ENCODE results near the gene FARS2. TPM values are rescaled to one million over a fixed set of nuclear protein-coding genes. Genes with fewer than 3 reads are reported as not detected.

FARS2 gene
- total RNA-seq, 1 experiment from 2014 or later = 13.8 TPM

GRCh38 chr6:5395719-5396118 is 134.4 kb downstream of the FARS2 start:
- H3K9me3 ChIP-seq (ENCODE audit: control insufficient read depth in 1 of 2, insufficient read depth in 1 of 2, low read depth in 1 of 2, low read length in 2 of 2) = no peaks in the 10 kb centered on the region
- ChIA-PET RAD21 (ENCODE audit: low non-redundant PET in 1 of 2, low total read pairs in 2 of 2, uncharacterized antibody in 2 of 2, unreplicated experiment in 2 of 2) (no interaction called here), CTCF (interaction anchor here (2.5 kb wide), 1 partner anchor 252 kb away, joined by 8 read pairs; no protein-coding TSS in a partner anchor), POLR2A (no interaction called here)
- no peak overlapping the region for H3K9ac ChIP-seq (ENCODE audit: low read length)
- H3K27me3 ChIP-seq (ENCODE audit: insufficient read depth, low read length) = no peaks in the 10 kb centered on the region
- H3K4me1 ChIP-seq (ENCODE audit: control insufficient read depth in 1 of 2, insufficient read depth in 2 of 2, low read length in 2 of 2) = no peaks in the 10 kb centered on the region
- no TSS peak for BruUV-seq (replicated peaks)
- no peak overlapping the region for H3K27ac ChIP-seq (ENCODE audit: low read depth, low read length)
- no peak for DNase-seq (ENCODE audit: low read depth, low spot score)
- H2AFZ ChIP-seq (ENCODE audit: low read depth, low read length, poor library complexity, severe bottlenecking) = no peak overlapping the region
- no peaks in the 10 kb centered on the region for H3K36me3 ChIP-seq (ENCODE audit: control insufficient read depth in 1 of 2, insufficient read depth in 2 of 2, low read length in 2 of 2)
- H3K4me3 ChIP-seq (replicated peaks in 1 of 2; ENCODE audit: low read depth in 1 of 2, low read length in 2 of 2) = no peak overlapping the region
- no peak for ATAC-seq
- H3K4me2 ChIP-seq (ENCODE audit: low read length) = no peak overlapping the region
- intact Hi-C loops (cut with micrococcal nuclease) = no loop called here
- H4K20me1 ChIP-seq (ENCODE audit: insufficient read depth) = no peaks in the 10 kb centered on the region
- no peaks in the 10 kb centered on the region for H3K9me2 ChIP-seq (ENCODE audit: insufficient read depth)
- no peak for TF ChIP-seq CBX3 (IDR thresholded peaks at IDR 0.05; ENCODE audit: low read depth)
- TF ChIP-seq EGR1 (IDR thresholded peaks at IDR 0.05; ENCODE audit: low read depth) = no peak
- TF ChIP-seq YY1 (IDR thresholded peaks at IDR 0.05; ENCODE audit: extremely low read depth, insufficient replicate concordance, low read depth, low read length) = no peak
- TF ChIP-seq, protein P1, sequence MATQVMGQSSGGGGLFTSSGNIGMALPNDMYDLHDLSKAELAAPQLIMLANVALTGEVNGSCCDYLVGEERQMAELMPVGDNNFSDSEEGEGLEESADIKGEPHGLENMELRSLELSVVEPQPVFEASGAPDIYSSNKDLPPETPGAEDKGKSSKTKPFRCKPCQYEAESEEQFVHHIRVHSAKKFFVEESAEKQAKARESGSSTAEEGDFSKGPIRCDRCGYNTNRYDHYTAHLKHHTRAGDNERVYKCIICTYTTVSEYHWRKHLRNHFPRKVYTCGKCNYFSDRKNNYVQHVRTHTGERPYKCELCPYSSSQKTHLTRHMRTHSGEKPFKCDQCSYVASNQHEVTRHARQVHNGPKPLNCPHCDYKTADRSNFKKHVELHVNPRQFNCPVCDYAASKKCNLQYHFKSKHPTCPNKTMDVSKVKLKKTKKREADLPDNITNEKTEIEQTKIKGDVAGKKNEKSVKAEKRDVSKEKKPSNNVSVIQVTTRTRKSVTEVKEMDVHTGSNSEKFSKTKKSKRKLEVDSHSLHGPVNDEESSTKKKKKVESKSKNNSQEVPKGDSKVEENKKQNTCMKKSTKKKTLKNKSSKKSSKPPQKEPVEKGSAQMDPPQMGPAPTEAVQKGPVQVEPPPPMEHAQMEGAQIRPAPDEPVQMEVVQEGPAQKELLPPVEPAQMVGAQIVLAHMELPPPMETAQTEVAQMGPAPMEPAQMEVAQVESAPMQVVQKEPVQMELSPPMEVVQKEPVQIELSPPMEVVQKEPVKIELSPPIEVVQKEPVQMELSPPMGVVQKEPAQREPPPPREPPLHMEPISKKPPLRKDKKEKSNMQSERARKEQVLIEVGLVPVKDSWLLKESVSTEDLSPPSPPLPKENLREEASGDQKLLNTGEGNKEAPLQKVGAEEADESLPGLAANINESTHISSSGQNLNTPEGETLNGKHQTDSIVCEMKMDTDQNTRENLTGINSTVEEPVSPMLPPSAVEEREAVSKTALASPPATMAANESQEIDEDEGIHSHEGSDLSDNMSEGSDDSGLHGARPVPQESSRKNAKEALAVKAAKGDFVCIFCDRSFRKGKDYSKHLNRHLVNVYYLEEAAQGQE (IDR thresholded peaks at IDR 0.05; ENCODE audit: low read depth) = no peak
- TF ChIP-seq POLR2A (IDR thresholded peaks at IDR 0.05; ENCODE audit: borderline replicate concordance, extremely low read depth, insufficient read depth, insufficient read length) = no peak
- no peak for TF ChIP-seq TCF7L2 (IDR thresholded peaks at IDR 0.05; ENCODE audit: borderline replicate concordance, extremely low read depth, insufficient read depth, insufficient read length)
- no peak for TF ChIP-seq SIN3A (IDR thresholded peaks at IDR 0.05; ENCODE audit: low read depth)
- no peak for TF ChIP-seq ELF1 (IDR thresholded peaks at IDR 0.05; ENCODE audit: borderline replicate concordance, low read depth)
- no peak; a peak in 1 of 6 replicates for TF ChIP-seq CTCF (IDR thresholded peaks at IDR 0.05 in 2 of 3, conservative IDR thresholded peaks at IDR 0.05 in 1 of 3; ENCODE audit: borderline replicate concordance in 1 of 3, insufficient read depth in 1 of 3, low read depth in 2 of 3, low read length in 2 of 3)
- TF ChIP-seq, protein P2, sequence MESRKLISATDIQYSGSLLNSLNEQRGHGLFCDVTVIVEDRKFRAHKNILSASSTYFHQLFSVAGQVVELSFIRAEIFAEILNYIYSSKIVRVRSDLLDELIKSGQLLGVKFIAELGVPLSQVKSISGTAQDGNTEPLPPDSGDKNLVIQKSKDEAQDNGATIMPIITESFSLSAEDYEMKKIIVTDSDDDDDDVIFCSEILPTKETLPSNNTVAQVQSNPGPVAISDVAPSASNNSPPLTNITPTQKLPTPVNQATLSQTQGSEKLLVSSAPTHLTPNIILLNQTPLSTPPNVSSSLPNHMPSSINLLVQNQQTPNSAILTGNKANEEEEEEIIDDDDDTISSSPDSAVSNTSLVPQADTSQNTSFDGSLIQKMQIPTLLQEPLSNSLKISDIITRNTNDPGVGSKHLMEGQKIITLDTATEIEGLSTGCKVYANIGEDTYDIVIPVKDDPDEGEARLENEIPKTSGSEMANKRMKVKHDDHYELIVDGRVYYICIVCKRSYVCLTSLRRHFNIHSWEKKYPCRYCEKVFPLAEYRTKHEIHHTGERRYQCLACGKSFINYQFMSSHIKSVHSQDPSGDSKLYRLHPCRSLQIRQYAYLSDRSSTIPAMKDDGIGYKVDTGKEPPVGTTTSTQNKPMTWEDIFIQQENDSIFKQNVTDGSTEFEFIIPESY (IDR thresholded peaks at IDR 0.05; ENCODE audit: extremely low read depth, insufficient replicate concordance, low read length) = no peak
- no peak for TF ChIP-seq RAD21 (IDR thresholded peaks at IDR 0.05; ENCODE audit: low read depth)
- no peak for TF ChIP-seq SP1 (IDR thresholded peaks at IDR 0.05; ENCODE audit: low read depth)
- TF ChIP-seq ZFX (IDR thresholded peaks at IDR 0.05) = no peak
- TF ChIP-seq JUND (IDR thresholded peaks at IDR 0.05) = no peak
- H3K79me2 ChIP-seq (ENCODE audit: insufficient read depth, low read length) = no peaks in the 10 kb centered on the region

Data from HCT116 (cell line).